Coronary artery (tissue), 2 donors: Measurements from ENCODE around the gene NLRX1.
"Not testable (repeated sequence)": the region's sequence is repeated elsewhere in the genome, so short reads cannot be mapped to it uniquely, and the experiment has no call there.

Source experiments
- DNase-seq: peaks from one replicate; pipeline ENCODE4 v3.0.0-alpha.2; 2017; ENCODE audit warnings: low spot score
- H3K27ac ChIP-seq, 2 donors: fragments of 200-600 bp; sonication (generic); one replicate each; pipeline ENCODE4 v1.5.1; 2016 to 2019
- H3K4me3 ChIP-seq: fragments of 200-600 bp; sonication (generic); 2 replicates; pipeline ENCODE4 v1.5.1; 2016; ENCODE audit warnings: mild to moderate bottlenecking, moderate library complexity
- TF ChIP-seq, protein P1 (sequence below): fragments of 200-600 bp; sonication (generic); IDR thresholded peaks from one replicate; pipeline ENCODE4 v1.5.1; 2019; ENCODE audit warnings: antibody characterized with exemption

NLRX1 gene

GRCh38 chr11:119193001-119193400 is 24.5 kb downstream of the NLRX1 start:
- Histone ChIP-seq H3K4me3 (no peak overlapping the region), H3K27ac (no peak overlapping the region)
- TF ChIP-seq, protein P1, sequence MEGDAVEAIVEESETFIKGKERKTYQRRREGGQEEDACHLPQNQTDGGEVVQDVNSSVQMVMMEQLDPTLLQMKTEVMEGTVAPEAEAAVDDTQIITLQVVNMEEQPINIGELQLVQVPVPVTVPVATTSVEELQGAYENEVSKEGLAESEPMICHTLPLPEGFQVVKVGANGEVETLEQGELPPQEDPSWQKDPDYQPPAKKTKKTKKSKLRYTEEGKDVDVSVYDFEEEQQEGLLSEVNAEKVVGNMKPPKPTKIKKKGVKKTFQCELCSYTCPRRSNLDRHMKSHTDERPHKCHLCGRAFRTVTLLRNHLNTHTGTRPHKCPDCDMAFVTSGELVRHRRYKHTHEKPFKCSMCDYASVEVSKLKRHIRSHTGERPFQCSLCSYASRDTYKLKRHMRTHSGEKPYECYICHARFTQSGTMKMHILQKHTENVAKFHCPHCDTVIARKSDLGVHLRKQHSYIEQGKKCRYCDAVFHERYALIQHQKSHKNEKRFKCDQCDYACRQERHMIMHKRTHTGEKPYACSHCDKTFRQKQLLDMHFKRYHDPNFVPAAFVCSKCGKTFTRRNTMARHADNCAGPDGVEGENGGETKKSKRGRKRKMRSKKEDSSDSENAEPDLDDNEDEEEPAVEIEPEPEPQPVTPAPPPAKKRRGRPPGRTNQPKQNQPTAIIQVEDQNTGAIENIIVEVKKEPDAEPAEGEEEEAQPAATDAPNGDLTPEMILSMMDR: no peak
- DNase-seq: no peak

- no peak overlapping the region for H3K4me3 ChIP-seq
- H3K27ac ChIP-seq: no peak overlapping the region
- no peak for DNase-seq
- TF ChIP-seq, protein P1: no peak
Observed at GRCh38 chr11:119193626-119194025, 25.1 kb downstream of the NLRX1 start.

DNA sequence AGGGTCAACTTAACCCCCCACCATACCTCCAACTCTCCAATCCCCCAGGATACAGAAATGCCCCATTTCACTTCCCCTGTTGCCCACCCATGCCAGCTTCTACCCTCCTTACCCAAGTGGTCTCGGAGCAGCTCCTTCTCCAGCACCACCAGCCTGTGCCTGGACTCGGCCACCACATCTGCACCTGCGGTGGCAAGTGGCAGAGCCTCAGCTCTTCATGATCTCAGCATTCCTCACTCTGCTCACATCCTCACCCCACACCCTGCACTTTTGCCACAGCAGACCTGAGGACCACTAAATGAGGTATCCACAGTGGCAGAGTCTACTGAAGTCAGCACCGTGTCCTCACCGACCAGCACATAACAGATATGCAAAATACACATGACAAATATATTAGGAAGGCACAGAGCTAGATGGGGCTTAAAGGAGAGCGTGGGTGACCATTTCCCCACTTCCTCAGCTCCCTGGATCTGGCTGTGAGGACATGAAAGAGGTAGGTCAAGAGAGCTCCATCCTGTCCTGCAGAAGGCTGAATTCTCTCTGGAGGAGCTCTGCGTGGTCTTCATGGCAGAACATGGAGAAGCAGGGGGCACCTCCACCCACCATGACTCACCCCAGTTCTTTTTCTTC is 26.4 kb downstream of the NLRX1 start:
- TF ChIP-seq, protein P1: no peak
- Histone ChIP-seq H3K4me3 (no peak overlapping the region), H3K27ac (no peak overlapping the region)
- DNase-seq: no peak

GRCh38 chr11:119195680-119196079 is 27.2 kb downstream of the NLRX1 start:
- TF ChIP-seq, protein P1: no peak
- DNase-seq: no peak
- Histone ChIP-seq H3K4me3 (no peak overlapping the region), H3K27ac (no peak overlapping the region)

- DNase-seq: no peak
- H3K4me3 ChIP-seq: no peak overlapping the region
- no peak overlapping the region for H3K27ac ChIP-seq
- TF ChIP-seq, protein P1: peak; percentile 76
Observed at GRCh38 chr11:119196833-119197483, 28.4 kb downstream of the NLRX1 start.

- DNase-seq: no peak
- TF ChIP-seq, protein P1: no peak
Observed at GRCh38 chr11:119198925-119199324, 30.4 kb downstream of the NLRX1 start.

GRCh38 chr11:119201236-119201635 is 32.7 kb downstream of the NLRX1 start:
- DNase-seq, H3K27ac ChIP-seq, H3K4me3 ChIP-seq: not testable (repeated sequence)

More at GRCh38 chr11:119198925-119199324, 30.4 kb downstream of the NLRX1 start:
- H3K4me3 ChIP-seq: no peak overlapping the region
- H3K27ac ChIP-seq: no peak overlapping the region
